SK-N-SH treated with all-trans-retinoic acid at 6 μM for 48 hours (cell line): Measurements from ENCODE around the gene VWF.

Source experiments
- ATAC-seq: fragments of 200-7000 bp; cut with Tn5 transposase; 3 replicates; pipeline ENCODE4 v1.9.1; 2020; ENCODE audit warnings: mild to moderate bottlenecking, moderate library complexity
- ARNTL ChIP-seq: fragments of 450-650 bp; formaldehyde crosslinking; IDR thresholded peaks from 2 replicates; pipeline ENCODE4 v1.5.0; 2020; ENCODE audit warnings: low read depth, mild to moderate bottlenecking, moderate library complexity, borderline replicate concordance
- BACH2 ChIP-seq: fragments of 250-450 bp; sonication (Bioruptor Pico); IDR thresholded peaks from 2 replicates; pipeline ENCODE4 v1.9.0; 2021; ENCODE audit warnings: mild to moderate bottlenecking, borderline replicate concordance
- CREB5 ChIP-seq: fragments of 250-450 bp; sonication (Bioruptor Pico); IDR thresholded peaks from 2 replicates; pipeline ENCODE4 v1.5.1; 2020; ENCODE audit warnings: low read depth, mild to moderate bottlenecking, moderate library complexity
- CSDC2 ChIP-seq: fragments of 250-450 bp; sonication (Bioruptor Pico); IDR thresholded peaks from 2 replicates; pipeline ENCODE4 v1.5.0; 2020; ENCODE audit warnings: mild to moderate bottlenecking, moderate library complexity
- CSRNP3 ChIP-seq: fragments of 250-450 bp; sonication (Bioruptor Pico); IDR thresholded peaks from 2 replicates; pipeline ENCODE4 v1.5.1; 2021; ENCODE audit warnings: mild to moderate bottlenecking, moderate library complexity
- ESRRG ChIP-seq: fragments of 250-450 bp; sonication (Bioruptor Pico); IDR thresholded peaks from 2 replicates; pipeline ENCODE4 v1.6.1; 2021; ENCODE audit warnings: mild to moderate bottlenecking
- GLIS3 ChIP-seq: fragments of 250-450 bp; sonication (Bioruptor Pico); IDR thresholded peaks from 2 replicates; pipeline ENCODE4 v1.5.0; 2020; ENCODE audit warnings: mild to moderate bottlenecking, moderate library complexity
- ISL1 ChIP-seq: fragments of 250-450 bp; sonication (Bioruptor Pico); IDR thresholded peaks from 2 replicates; pipeline ENCODE4 v2.1.2; 2022; ENCODE audit warnings: mild to moderate bottlenecking, moderate library complexity
- OSR1 ChIP-seq: fragments of 250-450 bp; sonication (Bioruptor Pico); IDR thresholded peaks from 2 replicates; pipeline ENCODE4 v1.8.0; 2022; ENCODE audit warnings: moderate library complexity, mild to moderate bottlenecking, inconsistent platforms
- PATZ1 ChIP-seq: fragments of 250-450 bp; sonication (Bioruptor Pico); IDR thresholded peaks from 2 replicates; pipeline ENCODE4 v1.8.0; 2020; ENCODE audit warnings: mild to moderate bottlenecking, moderate library complexity, borderline replicate concordance
- POU6F1 ChIP-seq: fragments of 250-450 bp; sonication (Bioruptor Pico); IDR thresholded peaks from 2 replicates; pipeline ENCODE4 v1.8.0; 2021; ENCODE audit warnings: low read depth, mild to moderate bottlenecking, moderate library complexity, borderline replicate concordance
- PPARA ChIP-seq: fragments of 250-450 bp; sonication (Bioruptor Pico); IDR thresholded peaks from 2 replicates; pipeline ENCODE4 v1.5.0; 2020; ENCODE audit warnings: mild to moderate bottlenecking, borderline replicate concordance
- RARB ChIP-seq: fragments of 250-450 bp; sonication (Bioruptor Pico); IDR thresholded peaks from 2 replicates; pipeline ENCODE4 v1.8.0; 2021; ENCODE audit warnings: mild to moderate bottlenecking, moderate library complexity
- SNAI2 ChIP-seq: fragments of 250-450 bp; sonication (Bioruptor Pico); IDR thresholded peaks from 2 replicates; pipeline ENCODE4 v1.5.0; 2020; ENCODE audit warnings: mild to moderate bottlenecking, moderate library complexity
- TCF4 ChIP-seq: fragments of 250-450 bp; sonication (Bioruptor Pico); IDR thresholded peaks from 2 replicates; pipeline ENCODE4 v1.8.0; 2021; ENCODE audit warnings: mild to moderate bottlenecking, moderate library complexity, borderline replicate concordance
- TOX ChIP-seq: fragments of 250-450 bp; sonication (Bioruptor Pico); IDR thresholded peaks from 2 replicates; pipeline ENCODE4 v1.8.0; 2021; ENCODE audit warnings: mild to moderate bottlenecking, moderate library complexity, borderline replicate concordance
- TSHZ2 ChIP-seq: fragments of 250-450 bp; sonication (Bioruptor Pico); IDR thresholded peaks from 2 replicates; pipeline ENCODE4 v1.5.0; 2020; ENCODE audit warnings: mild to moderate bottlenecking, moderate library complexity
- ZC3H10 ChIP-seq: fragments of 250-450 bp; sonication (Bioruptor Pico); IDR thresholded peaks from 2 replicates; pipeline ENCODE4 v1.5.1; 2021; ENCODE audit warnings: mild to moderate bottlenecking, moderate library complexity
- ZFP3 ChIP-seq: fragments of 250-450 bp; sonication (Bioruptor Pico); IDR thresholded peaks from 2 replicates; pipeline ENCODE4 v1.5.0; 2020; ENCODE audit warnings: mild to moderate bottlenecking, moderate library complexity
- ZFP30 ChIP-seq: fragments of 450-650 bp; formaldehyde crosslinking; IDR thresholded peaks from 2 replicates; pipeline ENCODE4 v1.5.0; 2022; ENCODE audit warnings: mild to moderate bottlenecking, moderate library complexity
- ZNF565 ChIP-seq: fragments of 450-650 bp; formaldehyde crosslinking; conservative IDR thresholded peaks from 2 replicates; pipeline ENCODE4 v1.5.0; 2020; ENCODE audit warnings: low read depth, mild to moderate bottlenecking, moderate library complexity
- ZNF70 ChIP-seq: fragments of 450-650 bp; formaldehyde crosslinking; IDR thresholded peaks from 2 replicates; pipeline ENCODE4 v1.5.0; 2020; ENCODE audit warnings: mild to moderate bottlenecking, moderate library complexity
- ZNF8 ChIP-seq: fragments of 450-650 bp; formaldehyde crosslinking; IDR thresholded peaks from 2 replicates; pipeline ENCODE4 v1.5.0; 2020; ENCODE audit warnings: mild to moderate bottlenecking, moderate library complexity

The VWF gene

GRCh38 chr12:6082613-6083012 lies 41.9 kb downstream of the VWF start:
- TF ChIP-seq ZFP30 (CRISPR knock-in tag) (no peak), CSDC2 (CRISPR knock-in tag) (peak; percentile 73; the same call in 1 of the 2 replicates), ZNF70 (CRISPR knock-in tag) (no peak), POU6F1 (CRISPR knock-in tag) (no peak), ZNF565 (CRISPR knock-in tag) (no peak), ARNTL (CRISPR knock-in tag) (no peak), OSR1 (CRISPR knock-in tag) (no peak), GLIS3 (CRISPR knock-in tag) (no peak), ESRRG (CRISPR knock-in tag) (no peak), PPARA (CRISPR knock-in tag) (no peak), ZNF8 (CRISPR knock-in tag) (no peak), PATZ1 (peak; percentile 72; the same call in 1 of the 2 replicates), CSRNP3 (CRISPR knock-in tag) (no peak), BACH2 (CRISPR knock-in tag) (no peak), ISL1 (peak; percentile 75), SNAI2 (CRISPR knock-in tag) (peak; percentile 41; the same call in 1 of the 2 replicates), RARB (CRISPR knock-in tag) (no peak), ZC3H10 (CRISPR knock-in tag) (0 out of 2 replicates have a peak, but pooled peaks have one; percentile 31), TSHZ2 (CRISPR knock-in tag) (no peak), TCF4 (peak; percentile 35; the same call in 1 of the 2 replicates), CREB5 (CRISPR knock-in tag) (no peak), TOX (no peak), ZFP3 (no peak; the same call in 1 of the 2 replicates)
- ATAC-seq: peak; percentile 38

- TF ChIP-seq ARNTL (CRISPR knock-in tag) (no peak), ZNF8 (CRISPR knock-in tag) (no peak), ZFP3 (no peak), RARB (CRISPR knock-in tag) (no peak)
- TF ChIP-seq, all 23 proteins: peak for 0
- no peak for ATAC-seq
Measured at GRCh38 chr12:6080149-6081045, 44.1 kb downstream of the VWF start.
